Caco-2 (cell line): ENCODE results near the gene TMEM225B. TPM values are rescaled to one million over a fixed set of nuclear protein-coding genes. Genes with fewer than 3 reads are reported as not detected.

ENCODE experiments used
- BruUV-seq: library from RNA; stranded (reverse); fragments of 400-500 nt; replicated peaks from 2 replicates; lab custom pipeline; 2021; lab: Mats Ljungman, UMichigan
- CTCF ChIA-PET: fragments of 300-600 bp; sonication (Branson Sonifier 250); formaldehyde crosslinking; loops from one replicate; lab custom pipeline; 2022; ENCODE audit warnings: antibody characterized with exemption; lab: Charles Lee
- POLR2A ChIA-PET: fragments of 300-600 bp; sonication (Branson Sonifier 250); formaldehyde crosslinking; loops from one replicate; lab custom pipeline; 2022; ENCODE audit warnings: antibody characterized with exemption; lab: Charles Lee
- DNase-seq, 2 experiments: peaks; one replicate each; pipeline versions ENCODE4 v3.0.0 to v3.0.0-alpha.2; 2020 to 2022
- H3K27me3 ChIP-seq: replicated peaks from 2 replicates; pipeline ENCODE4 v1.6.0; 2011; ENCODE audit warnings: low read length; ENCODE audit not compliant: control insufficient read depth, insufficient read depth
- H3K36me3 ChIP-seq: 2 replicates; pipeline ENCODE4 v1.5.1; 2011; ENCODE audit warnings: low read length; ENCODE audit not compliant: control insufficient read depth, insufficient read depth
- H3K4me1 ChIP-seq: fragments of 250-450 bp; sonication (Bioruptor Pico); 2 replicates; pipeline ENCODE4 v1.5.1; 2020; ENCODE audit warnings: mild to moderate bottlenecking
- H3K4me3 ChIP-seq: 2 replicates; pipeline ENCODE4 v1.5.1; 2011; ENCODE audit warnings: low read depth, mild to moderate bottlenecking, control low read depth, low read length
- H3K9me3 ChIP-seq: fragments of 250-450 bp; sonication (Bioruptor Pico); 2 replicates; pipeline ENCODE4 v1.5.1; 2020; ENCODE audit warnings: mild to moderate bottlenecking, moderate library complexity
- H3K27ac Mint-ChIP-seq: one replicate; pipeline ENCODE4 v1.8.0; 2022; ENCODE audit warnings: mixed read lengths; ENCODE audit not compliant: unreplicated experiment
- H3K27me3 Mint-ChIP-seq: one replicate; pipeline ENCODE4 v1.8.0; 2022; ENCODE audit warnings: mixed read lengths; ENCODE audit not compliant: insufficient read depth, unreplicated experiment
- H3K36me3 Mint-ChIP-seq: one replicate; pipeline ENCODE4 v1.8.0; 2022; ENCODE audit warnings: mild to moderate bottlenecking, mixed read lengths; ENCODE audit not compliant: insufficient read depth, unreplicated experiment
- H3K4me1 Mint-ChIP-seq: one replicate; pipeline ENCODE4 v1.8.0; 2022; ENCODE audit warnings: low read depth, mixed read lengths; ENCODE audit not compliant: unreplicated experiment
- H3K4me3 Mint-ChIP-seq: one replicate; pipeline ENCODE4 v1.8.0; 2022; ENCODE audit warnings: mild to moderate bottlenecking, moderate library complexity, mixed read lengths; ENCODE audit not compliant: unreplicated experiment
- H3K9me3 Mint-ChIP-seq: one replicate; pipeline ENCODE4 v1.8.0; 2022; ENCODE audit warnings: mixed read lengths; ENCODE audit not compliant: unreplicated experiment
- intact Hi-C: fragments of 100-400 bp; cut with micrococcal nuclease; formaldehyde crosslinking; loops from one replicate; pipeline ENCODE4 v1.10.0; 2022; ENCODE audit not compliant: unreplicated experiment
- total RNA-seq: library from RNA; stranded (reverse); gene quantifications from 2 replicates; pipeline ENCODE4 v1.2.3, GENCODE V29; 2022
- TF ChIP-seq, protein P1 (sequence below), 2 experiments: fragments of 200-600 bp in 1 of 2; IDR thresholded peaks; 1 replicate in 1 of 2; 2 replicates in 1 of 2; pipeline versions ENCODE4 v1.5.1 to v1.8.0; 2011 to 2022; ENCODE audit warnings: antibody characterized with exemption in 1 of 2, control low read depth in 1 of 2, inconsistent platforms in 1 of 2, low read depth in 1 of 2, low read length in 1 of 2, mild to moderate bottlenecking in 1 of 2, moderate library complexity in 1 of 2; ENCODE audit not compliant: insufficient read depth in 1 of 2, severe bottlenecking in 1 of 2, unreplicated experiment in 1 of 2

The TMEM225B gene
- total RNA-seq, 1 experiment from 2014 or later: 0.27 TPM

DNA sequence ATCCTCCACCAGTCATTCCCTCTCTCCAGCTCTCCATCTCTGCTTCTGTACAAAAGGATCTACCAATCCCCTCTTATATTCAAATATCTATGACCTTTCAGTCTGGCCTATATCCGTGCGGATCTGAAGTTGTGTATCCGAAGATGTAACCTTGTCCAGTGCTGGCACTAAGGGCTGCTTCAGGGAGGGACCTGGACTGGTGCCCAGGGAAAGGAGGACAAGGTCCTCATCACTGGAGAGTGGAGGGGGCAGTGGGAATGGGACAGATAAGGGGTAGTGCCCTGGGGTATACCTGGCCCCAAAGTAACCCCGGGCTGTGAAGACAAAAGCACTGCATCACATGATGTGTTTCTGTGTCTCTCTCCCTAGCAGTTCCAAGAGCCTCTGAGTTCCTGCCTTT is 1.8 kb downstream of the TMEM225B start:
- Histone ChIP-seq H3K4me3 (no peak overlapping the region), H3K4me1 (no peaks in the 10 kb centered on the region), H3K27me3 (no peaks in the 10 kb centered on the region), H3K9me3 (no peaks in the 10 kb centered on the region), H3K36me3 (no peaks in the 10 kb centered on the region)
- BruUV-seq: no TSS peak
- no peaks in the 10 kb centered on the region for H3K4me1 Mint-ChIP-seq
- POLR2A ChIA-PET: no interaction called here
- H3K36me3 Mint-ChIP-seq: no peaks in the 10 kb centered on the region
- no peak overlapping the region for H3K27ac Mint-ChIP-seq
- no peak for DNase-seq
- H3K9me3 Mint-ChIP-seq: no peaks in the 10 kb centered on the region
- no peak overlapping the region for H3K4me3 Mint-ChIP-seq
- H3K27me3 Mint-ChIP-seq: no peaks in the 10 kb centered on the region
- intact Hi-C loops: no loop called here
- CTCF ChIA-PET: no interaction called here
- TF ChIP-seq, protein P1, sequence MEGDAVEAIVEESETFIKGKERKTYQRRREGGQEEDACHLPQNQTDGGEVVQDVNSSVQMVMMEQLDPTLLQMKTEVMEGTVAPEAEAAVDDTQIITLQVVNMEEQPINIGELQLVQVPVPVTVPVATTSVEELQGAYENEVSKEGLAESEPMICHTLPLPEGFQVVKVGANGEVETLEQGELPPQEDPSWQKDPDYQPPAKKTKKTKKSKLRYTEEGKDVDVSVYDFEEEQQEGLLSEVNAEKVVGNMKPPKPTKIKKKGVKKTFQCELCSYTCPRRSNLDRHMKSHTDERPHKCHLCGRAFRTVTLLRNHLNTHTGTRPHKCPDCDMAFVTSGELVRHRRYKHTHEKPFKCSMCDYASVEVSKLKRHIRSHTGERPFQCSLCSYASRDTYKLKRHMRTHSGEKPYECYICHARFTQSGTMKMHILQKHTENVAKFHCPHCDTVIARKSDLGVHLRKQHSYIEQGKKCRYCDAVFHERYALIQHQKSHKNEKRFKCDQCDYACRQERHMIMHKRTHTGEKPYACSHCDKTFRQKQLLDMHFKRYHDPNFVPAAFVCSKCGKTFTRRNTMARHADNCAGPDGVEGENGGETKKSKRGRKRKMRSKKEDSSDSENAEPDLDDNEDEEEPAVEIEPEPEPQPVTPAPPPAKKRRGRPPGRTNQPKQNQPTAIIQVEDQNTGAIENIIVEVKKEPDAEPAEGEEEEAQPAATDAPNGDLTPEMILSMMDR (IDR thresholded peaks at IDR 0.05; ENCODE audit: insufficient read depth in 1 of 2, low read depth in 1 of 2, low read length in 1 of 2, severe bottlenecking in 1 of 2, unreplicated experiment in 1 of 2): no peak

DNA sequence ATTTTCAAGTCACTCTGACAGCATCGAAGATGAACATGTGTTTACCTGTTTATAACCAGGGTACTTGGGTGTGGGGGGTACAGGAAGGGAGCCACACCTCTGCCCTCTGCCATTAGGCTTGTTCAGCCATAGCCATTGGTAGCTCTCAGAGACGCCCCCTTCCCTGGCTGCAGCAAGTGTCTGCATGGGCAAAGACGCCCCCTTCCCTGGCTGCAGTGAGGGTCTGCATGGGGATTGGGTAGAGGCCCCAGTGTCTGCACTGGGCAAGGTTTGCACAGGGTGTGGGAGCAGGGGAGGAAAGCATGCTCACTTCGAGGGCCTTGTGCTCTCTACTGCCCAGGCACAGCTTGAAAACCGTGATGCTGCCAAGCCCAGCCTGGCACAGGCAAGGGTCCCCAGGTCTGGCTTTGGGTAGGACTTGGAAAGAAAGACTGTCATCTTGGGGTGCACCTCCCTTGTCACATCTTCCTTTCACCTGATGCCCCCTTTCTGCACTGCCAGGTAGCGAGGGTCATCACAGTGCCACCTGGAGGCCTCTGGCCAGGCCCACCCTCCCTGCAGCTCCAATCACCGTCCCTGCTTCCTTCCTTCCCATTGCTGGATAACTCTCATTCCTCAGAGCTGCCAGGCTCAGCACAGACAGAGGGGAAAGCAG is 3.7 kb downstream of the TMEM225B start:
- H3K4me3 ChIP-seq: no peak overlapping the region
- no peaks in the 10 kb centered on the region for H3K4me1 ChIP-seq
- CTCF ChIA-PET: interaction anchor here (1.8 kb wide), 1 partner anchor 76 kb away, joined by 6 read pairs; no protein-coding TSS in a partner anchor
- no peaks in the 10 kb centered on the region for H3K27me3 Mint-ChIP-seq
- no peak for DNase-seq
- intact Hi-C loops: no loop called here
- POLR2A ChIA-PET: interaction anchor here (0.7 kb wide), 1 partner anchor 201 kb away, joined by 3 read pairs; no protein-coding TSS in a partner anchor
- H3K4me1 Mint-ChIP-seq: no peaks in the 10 kb centered on the region
- BruUV-seq: no TSS peak
- H3K36me3 ChIP-seq: no peaks in the 10 kb centered on the region
- peaks cover 1% of the 10 kb centered on the region; the same call in 1 of the 2 replicates for H3K27me3 ChIP-seq
- H3K9me3 ChIP-seq: no peaks in the 10 kb centered on the region
- H3K27ac Mint-ChIP-seq: no peak overlapping the region
- H3K36me3 Mint-ChIP-seq: no peaks in the 10 kb centered on the region
- no peaks in the 10 kb centered on the region for H3K9me3 Mint-ChIP-seq
- TF ChIP-seq, protein P1 (IDR thresholded peaks at IDR 0.05; ENCODE audit: insufficient read depth in 1 of 2, low read depth in 1 of 2, low read length in 1 of 2, severe bottlenecking in 1 of 2, unreplicated experiment in 1 of 2): peak in 1 of 2 experiments; percentile 26
- no peak overlapping the region for H3K4me3 Mint-ChIP-seq

DNA sequence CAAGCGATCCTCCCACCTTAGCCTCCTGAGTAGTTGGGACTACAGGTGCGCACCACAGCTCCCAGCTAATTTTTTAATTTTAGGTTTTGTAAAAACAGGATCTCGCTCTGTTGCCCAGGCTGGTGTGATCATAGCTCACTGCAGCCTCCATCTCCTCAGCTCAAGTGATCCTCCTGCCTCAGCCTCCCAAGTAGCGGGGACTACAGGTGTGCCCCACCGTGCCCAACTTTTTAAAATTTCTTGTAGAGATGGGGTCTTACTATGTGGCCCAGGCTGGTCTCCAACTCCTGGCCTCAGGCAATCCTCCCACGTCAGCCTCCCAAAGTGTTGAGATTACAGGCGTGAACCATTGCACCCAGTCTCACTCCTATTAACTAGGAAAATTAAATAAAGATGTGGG is 7.5 kb downstream of the TMEM225B start:
- ChIA-PET POLR2A (no interaction called here), CTCF (interaction anchor here (1.4 kb wide), 1 partner anchor 12 kb away, joined by 5 read pairs; no protein-coding TSS in a partner anchor)
- H3K4me1 Mint-ChIP-seq: no peaks in the 10 kb centered on the region
- no peaks in the 10 kb centered on the region for H3K9me3 ChIP-seq
- H3K36me3 Mint-ChIP-seq: no peaks in the 10 kb centered on the region
- no peak overlapping the region for H3K27ac Mint-ChIP-seq
- no peaks in the 10 kb centered on the region for H3K4me1 ChIP-seq
- BruUV-seq: no TSS peak
- H3K4me3 Mint-ChIP-seq: no peak overlapping the region
- H3K9me3 Mint-ChIP-seq: no peaks in the 10 kb centered on the region
- intact Hi-C loops: no loop called here
- H3K27me3 Mint-ChIP-seq: no peaks in the 10 kb centered on the region
- TF ChIP-seq, protein P1 (IDR thresholded peaks at IDR 0.05; ENCODE audit: insufficient read depth in 1 of 2, low read depth in 1 of 2, low read length in 1 of 2, severe bottlenecking in 1 of 2, unreplicated experiment in 1 of 2): no peak
- peaks cover 1% of the 10 kb centered on the region; the same call in 1 of the 2 replicates for H3K27me3 ChIP-seq
- H3K36me3 ChIP-seq: no peaks in the 10 kb centered on the region
- no peak overlapping the region for H3K4me3 ChIP-seq
- no peak for DNase-seq
